Stimulated activated CD4-positive, alpha-beta T cell treated with anti-CD3 and anti-CD28 coated beads, Interleukin-12 subunit alpha, Interleukin-12 subunit beta, amount 100 ng/mL, for 48 hours (primary cell): ENCODE results near the gene CYFIP2.

Experiments
- DNase-seq, 3 donors: peaks; one replicate each; pipeline ENCODE4 v3.0.0-alpha.2; 2020; ENCODE audit warnings: low read depth in 2 of 3, low spot score in 1 of 3

CYFIP2 gene

DNA sequence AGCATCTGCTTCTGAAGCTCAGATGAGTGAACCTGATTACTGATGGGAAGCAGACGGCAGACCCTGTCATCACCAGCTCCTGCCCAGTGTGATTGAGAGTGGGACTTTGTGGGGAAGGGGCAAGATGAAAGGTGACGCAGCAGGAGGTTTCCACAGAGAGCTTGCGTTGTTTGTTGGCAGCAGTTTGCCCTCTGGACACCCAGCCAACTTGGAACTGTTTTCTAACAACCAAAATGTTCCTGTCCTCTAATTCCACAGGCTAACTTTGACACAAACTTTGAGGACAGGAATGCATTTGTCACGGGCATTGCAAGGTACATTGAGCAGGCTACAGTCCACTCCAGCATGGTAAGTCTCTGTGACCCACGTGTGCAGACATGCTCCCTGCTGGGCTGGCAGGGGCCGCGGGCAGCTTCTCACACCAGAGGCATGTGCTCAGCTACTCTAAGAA lies 20.9 kb downstream of the CYFIP2 start:
- DNase-seq = no peak

DNA sequence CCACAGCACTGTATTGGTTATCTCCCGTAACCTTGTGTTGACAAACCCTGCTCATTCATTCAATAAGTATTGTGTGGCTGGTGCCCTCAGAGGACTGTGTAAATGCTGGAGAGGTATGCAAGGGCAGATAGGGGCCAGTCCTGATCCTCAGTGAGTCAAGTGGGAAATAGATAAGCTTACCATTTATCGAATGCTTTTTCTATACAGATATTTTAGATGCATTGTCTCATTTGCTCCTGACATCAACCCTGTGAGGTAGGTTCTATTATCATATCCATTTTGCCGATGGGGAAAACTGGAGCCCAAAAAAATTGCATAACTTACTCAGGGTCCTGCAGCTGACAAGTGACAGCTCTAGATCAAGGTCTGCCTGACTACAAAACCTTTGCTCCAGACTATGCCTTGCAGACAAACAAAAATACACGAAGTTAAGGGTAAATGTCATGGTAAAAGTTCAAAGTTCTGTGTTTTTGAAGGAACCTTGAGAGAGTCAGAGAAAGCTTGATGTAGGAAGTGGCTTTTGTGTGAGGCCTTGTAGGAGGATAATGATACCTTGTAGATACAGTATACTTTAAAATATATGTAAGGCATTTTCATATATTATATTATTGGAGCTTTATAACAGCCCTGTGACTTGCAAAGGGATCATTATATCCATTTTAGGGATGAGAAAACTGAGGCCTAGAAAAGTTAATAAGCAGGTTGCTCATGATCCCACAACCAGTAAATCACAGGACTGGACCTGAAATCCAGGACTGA lies 22.7 kb downstream of the CYFIP2 start:
- no peak for DNase-seq

DNA sequence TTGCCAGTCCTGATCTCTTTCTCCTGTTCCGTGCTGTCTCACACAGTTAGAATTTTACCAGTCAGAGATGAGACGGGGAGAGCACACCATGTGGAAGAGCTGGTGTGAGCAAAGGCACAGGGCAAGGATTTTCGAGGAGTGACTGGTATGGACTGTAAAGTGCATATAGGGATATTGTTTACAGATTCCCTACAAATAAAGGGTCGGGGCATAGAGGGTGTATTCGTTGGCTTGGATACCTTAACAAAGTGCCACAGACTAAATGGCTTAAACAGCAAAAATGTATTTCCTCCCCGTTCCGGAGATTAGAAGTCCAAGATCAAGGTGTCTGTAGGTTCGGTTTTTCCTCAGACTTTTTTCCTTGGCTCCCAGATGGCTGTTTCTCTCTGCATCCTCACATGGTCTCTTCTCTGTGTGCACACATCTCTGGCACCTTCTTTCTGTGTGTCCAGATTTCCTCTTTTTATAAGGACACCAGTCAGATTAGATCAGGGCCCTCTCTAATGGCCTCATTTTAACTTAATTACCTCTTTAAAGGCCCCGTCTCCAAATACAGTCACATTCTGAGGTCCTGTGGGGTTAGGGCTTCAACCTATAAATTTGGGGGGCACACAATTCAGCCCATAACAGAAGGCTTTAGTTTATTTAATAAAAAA lies 23.4 kb downstream of the CYFIP2 start:
- DNase-seq = no peak

DNA sequence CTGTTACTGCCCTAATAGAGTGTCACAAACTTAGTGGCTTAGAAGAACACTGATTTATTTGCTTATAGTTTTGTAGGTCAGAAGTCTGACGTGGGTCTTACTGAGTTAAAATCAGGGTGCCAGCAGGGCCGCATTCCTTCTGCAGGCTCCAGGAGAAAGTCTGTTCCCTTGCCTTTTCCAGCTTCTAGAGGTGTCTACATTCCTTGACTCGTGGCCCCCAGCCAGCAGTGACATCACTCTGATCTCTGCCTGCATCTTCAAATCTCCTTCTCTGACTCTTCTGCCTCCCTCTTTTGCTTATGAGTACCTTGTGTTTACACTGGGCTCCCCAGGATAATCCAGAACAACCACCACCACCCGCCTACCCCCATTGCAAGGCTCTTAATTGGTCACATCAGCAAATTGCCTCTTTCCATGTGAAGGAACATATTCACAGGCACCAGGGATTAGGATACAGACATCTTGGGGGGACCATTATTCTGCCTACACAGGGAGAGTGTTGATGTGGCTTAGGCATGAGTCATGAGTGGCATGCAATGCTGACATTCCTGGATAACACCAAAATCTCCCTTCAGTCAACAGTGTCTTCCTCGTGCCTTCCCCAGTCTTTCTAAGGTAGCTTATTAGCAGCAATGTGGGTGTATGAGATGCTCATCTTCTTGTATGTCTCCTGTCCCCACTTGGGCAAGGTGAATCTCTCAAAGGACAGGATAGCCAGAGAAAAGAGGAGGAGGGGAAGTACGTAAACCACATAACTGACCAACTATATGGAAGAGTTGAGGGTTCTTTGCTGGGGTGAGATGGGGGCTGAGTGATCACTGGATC lies 24.4 kb downstream of the CYFIP2 start:
- DNase-seq = no peak

DNA sequence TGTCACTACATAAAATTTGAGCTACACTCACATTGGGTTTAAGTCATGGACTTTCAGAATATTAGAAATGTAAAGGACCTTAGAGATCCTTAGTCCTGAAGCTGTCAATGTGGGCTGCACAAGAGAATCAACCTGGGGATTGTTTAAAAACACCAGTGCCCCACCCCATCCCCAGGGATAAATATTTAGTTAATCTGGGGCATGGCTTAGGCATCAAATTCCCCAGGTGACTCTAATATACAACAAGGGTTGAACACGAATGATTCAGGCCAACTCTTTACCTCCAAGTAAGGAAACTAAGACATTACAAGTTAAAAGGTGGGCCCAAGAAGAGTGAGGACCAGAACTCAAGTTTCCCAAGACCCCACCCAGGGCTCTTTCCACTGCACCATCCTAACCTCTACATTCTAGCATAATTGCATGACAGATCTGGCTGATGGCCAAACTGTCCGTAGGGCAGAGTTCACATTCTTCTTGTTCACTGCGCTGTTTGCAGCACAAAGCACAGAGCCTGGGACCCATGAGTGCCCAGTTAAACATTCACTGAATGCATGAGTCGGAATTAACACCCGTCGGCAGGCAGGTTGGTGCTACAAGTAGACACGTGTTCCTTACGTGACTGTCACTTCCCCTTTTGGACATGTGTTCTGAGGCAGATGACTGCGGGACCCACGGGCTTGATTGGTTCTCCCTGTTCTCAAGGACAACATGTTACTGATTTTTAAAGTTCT lies 25.2 kb downstream of the CYFIP2 start:
- DNase-seq = peak in 1 of 3 donors; percentile 46

DNA sequence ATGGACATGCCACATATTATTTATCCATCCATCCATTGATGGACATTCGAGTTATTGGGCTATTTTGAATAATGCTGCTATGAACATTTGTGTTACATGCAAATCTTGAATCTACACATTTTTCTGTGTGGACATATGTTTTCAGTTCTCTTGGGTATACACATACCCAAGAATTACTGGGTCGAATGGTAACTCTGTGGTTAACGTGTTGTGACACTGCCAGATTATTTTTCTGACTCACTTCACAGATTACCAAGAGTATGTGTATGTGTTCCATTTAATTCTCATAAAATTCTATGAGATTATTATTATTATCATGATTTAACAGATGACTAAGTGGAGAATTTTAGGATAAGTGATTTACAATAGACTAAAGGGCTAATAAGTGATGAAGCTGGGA lies 26.7 kb downstream of the CYFIP2 start:
- DNase-seq = no peak

DNA sequence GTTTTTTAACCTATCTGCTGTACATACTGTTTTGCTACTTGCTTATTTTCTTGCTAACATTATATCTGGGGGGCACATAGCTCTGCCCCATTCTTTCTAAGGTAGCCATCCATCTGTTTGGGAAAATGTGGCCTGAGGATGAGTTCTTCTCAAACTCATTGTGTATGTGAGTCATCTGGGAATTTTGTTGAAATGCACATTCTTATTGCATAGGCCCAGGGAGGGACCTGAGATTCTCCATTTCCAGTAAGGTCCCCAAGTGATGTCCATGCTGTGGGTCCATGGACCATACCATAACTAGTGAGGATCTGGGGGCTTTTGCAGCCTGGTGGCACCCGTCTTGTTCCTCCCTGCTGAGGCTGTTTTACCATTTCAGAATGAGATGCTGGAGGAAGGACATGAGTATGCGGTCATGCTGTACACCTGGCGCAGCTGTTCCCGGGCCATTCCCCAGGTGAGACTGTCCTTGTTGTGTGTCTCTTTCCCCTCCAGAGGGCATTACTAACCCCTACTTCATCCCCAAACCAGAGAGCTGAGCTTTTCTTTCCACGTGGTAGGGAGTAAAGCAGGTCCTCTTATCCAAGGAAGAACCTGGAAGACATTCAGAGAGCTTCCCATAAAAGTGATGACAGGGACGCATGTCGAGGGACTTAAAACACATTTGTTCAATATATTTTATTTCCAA lies 28.6 kb downstream of the CYFIP2 start:
- DNase-seq = no peak

DNA sequence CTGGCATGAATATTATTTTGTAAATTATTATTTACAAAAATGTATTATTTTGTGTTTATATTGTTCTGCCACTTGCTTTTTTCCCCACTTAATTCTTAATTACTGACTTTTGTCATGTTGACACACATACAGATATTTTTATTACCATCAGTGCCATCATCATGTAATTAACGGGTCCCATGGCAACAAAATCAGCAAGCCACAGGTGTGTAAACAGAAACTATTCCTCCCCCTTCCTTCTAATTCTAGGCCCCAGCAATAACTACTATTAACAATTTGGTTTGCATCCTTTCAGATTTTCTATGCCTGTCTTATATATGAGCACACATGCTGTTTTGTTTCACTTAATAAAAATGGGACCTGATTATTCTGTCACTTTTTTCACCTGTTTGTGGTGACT lies 29.3 kb downstream of the CYFIP2 start:
- DNase-seq = no peak

DNA sequence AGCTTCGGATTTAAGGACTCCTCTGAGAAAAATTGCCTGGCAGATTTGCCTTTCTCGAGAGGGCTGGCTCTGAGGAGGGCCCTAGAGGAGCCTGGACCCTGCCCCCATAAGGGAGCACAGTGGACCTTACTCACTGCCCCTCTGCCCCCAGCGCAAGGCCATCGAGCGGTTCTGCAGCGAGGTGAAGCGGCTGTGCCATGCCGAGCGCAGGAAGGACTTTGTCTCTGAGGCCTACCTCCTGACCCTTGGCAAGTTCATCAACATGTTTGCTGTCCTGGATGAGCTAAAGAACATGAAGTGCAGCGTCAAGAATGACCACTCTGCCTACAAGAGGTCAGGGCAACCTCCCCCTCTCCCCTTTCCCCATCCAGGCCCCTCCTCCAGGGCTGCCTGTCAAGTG lies 34.6 kb downstream of the CYFIP2 start:
- no peak for DNase-seq

DNA sequence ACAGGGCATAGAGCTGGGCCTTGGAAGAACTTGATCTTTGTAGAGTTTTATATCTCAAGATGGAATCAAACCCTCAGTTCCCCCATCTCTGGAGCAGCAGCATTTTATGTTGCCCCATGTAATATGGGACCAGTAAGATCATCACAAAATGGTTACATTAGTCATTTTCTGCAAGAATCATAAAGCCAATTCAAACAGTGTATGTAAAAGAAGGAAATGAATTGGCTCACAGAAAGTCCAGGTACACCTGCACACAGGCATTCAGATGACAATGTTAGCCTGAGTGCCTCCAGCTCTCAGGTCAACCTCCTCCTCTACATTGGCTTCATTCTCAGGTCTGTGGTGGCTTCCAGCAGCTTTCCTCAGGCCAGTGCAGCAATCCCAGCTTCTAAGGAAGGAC lies 35.1 kb downstream of the CYFIP2 start:
- DNase-seq = no peak

DNA sequence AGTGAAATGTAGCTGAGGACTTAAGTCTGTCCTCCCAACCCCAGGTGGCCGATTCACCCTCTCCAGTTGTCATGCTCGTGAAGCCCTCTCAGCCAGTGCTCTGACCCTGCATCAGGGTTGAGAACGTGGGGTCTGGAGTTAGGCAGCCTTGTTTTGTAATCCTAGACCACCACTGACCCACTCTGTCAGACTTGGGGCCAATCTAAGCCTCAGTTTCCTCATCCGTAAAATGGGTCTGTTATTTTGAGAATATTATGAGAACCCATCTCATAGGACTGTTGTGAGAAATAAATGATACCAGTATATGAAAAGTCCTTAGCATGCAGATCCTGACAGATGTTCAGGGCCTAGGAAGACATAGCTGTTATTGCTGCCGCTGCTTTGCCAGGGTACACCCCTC lies 37.1 kb downstream of the CYFIP2 start:
- no peak for DNase-seq

DNA sequence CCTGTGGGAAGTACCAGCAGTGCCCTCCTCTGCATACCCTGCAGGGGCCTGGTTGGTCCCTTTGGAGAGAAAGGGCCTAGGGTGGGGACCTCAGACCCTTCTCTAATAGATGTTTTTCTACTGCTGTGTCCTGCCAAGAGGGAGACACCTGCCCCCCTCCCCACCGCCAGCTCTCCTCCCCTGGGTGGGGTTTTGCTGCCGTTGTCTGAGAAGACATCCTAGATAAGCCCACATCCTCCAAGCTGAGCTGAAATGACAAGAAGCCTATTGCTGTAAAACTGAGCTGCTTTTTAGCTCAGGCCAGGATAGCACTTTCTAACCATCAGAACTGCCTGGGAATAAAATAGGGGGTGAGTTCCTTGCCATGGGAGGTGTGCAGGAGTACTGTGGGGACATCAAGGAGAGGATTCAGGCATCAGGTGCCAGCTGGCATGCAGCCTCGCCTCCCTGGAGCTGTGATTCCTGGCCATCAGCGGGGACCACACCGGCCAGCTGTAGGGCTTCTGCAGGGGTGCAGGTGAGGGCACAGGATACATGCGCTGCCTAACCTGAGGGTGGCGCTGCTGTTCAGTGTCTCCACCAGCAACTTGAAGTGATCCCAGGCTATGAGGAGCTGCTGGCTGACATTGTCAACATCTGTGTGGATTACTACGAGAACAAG lies 37.9 kb downstream of the CYFIP2 start:
- peak in 2 of 3 donors; percentile 30 to 32 for DNase-seq

DNA sequence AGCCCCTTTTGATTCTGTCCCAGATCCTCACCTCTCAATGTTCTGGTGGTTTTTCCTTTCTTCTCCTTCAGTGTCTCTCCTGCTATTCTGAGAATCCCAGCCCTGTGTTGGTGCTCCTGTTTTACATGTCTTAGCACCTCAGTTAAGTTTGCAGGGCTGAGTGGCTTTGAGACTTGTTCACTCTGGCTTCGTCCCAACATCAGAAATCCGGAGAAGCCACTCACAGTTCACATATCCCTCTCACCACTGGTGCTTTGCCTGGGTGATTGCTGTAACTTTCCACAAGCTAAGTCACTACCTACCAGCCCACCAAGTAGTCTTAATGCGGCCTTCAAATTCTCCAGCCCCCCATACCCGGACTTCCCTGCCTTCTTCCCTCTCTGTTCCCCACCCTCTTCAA lies 40.2 kb downstream of the CYFIP2 start:
- no peak for DNase-seq

DNA sequence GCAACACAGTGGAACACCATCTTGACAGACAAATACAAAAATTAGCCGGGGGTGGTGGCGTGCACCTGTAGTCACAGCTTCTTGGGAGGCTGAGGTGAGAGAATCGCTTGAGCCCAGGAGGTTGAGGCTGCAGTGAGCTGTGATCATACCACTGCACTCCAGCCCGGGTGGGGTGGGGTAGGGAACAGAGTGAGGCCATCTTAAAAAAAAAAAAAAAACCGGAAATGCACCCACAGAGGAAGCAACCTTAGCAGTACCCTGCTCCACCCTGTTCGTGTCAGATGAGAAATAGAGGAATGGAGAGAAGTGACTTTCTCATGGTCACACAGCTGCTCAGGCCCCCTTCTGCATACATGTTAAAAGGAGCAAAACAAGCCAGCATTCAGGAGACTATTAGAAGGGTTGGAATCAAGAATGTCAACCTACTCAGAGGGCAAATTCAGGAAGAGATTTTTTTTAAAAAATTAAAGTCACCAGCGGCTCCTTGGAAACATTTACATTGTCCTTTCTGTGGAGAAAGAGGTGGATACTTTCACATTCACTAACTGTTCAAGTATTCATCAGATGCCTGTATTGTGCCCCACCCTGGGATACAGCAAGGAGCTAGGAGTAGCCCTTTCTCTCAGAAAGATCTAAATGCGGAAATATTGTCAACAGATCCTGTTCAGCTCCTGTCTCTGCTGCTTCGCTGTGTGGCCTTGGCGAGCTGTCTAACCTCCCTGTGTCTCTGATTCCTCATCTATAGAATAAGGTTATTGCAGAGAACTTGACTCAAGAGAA lies 41.0 kb downstream of the CYFIP2 start:
- no peak for DNase-seq

DNA sequence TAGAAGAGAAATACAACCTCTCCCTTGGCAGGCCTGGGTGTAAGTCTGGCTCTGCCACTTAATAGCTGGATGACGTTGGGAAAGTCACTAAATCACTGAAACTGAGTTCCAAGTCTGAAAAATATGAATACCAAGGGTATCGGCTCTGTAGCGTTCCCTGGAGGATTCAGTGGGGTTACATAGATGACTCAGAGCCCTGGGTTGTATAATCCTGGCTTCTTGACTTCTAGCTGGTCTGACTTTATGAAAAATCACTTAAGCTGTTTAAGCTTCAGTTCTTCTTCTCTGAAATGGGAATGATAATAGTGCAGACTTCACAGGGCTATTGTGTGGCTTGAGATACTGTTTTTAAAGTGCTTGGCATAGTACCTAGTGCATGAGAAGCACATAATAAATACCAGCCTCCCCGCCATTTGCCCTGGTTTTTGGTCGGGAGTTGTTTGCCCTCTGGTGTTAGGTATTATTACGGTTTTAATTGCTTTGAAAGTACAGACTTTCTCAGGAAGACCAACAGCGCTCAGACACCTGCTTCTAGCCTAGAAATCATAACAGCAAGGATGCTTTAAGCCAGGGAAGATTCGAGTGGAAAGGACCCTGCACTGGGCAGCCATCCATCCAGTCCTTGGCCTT lies 43.0 kb downstream of the CYFIP2 start:
- DNase-seq = no peak

DNA sequence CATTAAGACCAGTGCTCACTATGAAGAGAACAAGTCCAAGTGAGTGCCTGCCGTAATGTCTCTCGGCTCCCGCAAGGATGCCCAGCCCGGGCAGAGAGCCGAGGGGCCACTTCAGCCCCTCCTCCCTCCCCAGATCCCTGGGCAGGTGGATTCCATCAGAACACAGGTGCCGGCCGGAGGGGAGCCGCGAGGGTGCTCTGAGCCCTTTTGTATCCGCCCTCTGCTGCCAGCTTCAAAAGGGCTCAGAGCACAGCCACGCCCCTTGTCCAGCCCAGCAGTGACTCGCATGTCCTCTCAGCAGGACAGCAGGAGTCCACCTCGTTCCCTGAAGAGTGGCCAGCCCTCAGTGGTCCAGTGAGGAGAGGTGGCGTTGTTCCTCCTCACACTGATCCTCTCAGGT lies 43.9 kb downstream of the CYFIP2 start:
- no peak for DNase-seq

DNA sequence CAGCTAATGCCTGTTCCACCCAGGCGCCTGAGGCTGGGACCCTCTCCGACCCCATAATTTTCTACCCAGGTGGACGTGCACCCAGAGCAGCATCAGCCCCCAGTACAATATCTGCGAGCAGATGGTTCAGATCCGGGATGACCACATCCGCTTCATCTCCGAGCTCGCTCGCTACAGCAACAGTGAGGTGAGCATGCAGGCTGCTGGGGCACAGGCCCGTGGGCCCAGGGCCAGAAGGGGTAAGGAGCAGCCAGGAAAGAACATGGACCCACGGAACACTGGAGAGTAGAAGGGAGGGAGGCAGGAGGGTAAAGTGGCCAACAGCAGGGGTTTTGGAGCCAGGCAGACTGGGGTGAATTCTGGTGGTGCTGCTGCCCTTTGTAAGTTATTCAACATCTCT lies 45.7 kb downstream of the CYFIP2 start:
- DNase-seq = no peak

DNA sequence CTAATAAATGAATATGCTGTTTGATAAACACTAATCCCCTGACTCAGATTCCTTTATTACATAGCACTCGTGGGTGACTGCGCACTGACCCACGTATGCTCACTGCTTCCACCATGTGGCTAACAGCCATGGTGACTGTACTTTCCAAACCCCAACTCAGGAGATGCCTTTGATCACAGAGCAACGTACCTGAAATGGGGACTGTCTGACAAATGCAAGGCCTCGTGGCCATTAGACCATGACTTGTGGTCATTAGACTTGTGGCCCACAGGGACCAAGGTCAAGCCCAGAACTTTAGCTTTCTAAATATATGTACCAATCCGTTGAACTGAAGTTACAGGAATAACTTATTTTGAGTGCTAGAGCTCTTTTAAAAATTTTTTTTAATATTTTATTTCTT lies 46.6 kb downstream of the CYFIP2 start:
- DNase-seq = peak in 2 of 3 donors; percentile 48 to 52

DNA sequence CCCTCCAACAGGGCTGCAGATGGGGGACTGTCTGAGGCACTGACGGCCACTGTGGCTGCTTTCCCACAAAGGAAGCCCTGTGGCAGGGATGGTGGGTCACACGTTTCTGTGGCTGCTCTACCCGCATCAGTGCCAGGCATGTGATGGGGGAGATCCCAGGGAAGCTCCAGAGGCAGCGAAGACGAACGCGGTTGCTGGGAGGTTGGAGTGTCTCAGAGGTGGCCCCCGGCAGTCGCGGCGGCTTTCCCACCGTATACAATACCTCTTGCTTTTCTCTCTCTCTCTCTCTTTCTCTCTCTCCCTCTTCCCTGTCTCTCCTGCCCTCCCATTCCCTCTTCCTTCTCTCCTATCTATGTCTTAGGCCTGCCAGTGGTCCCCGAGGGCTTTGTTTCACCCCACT lies 56.7 kb downstream of the CYFIP2 start:
- no peak for DNase-seq
